Calu3 (cell line): ENCODE data around the gene SPAG16. TPM values are rescaled to one million over a fixed set of nuclear protein-coding genes. Genes with fewer than 3 reads are reported as not detected.

Experiments
- BruUV-seq: library from RNA; stranded (reverse); fragments of 400-500 nt; replicated peaks from 2 replicates; lab custom pipeline; 2021; lab: Mats Ljungman, UMichigan
- CTCF ChIA-PET: fragments of 300-600 bp; sonication (Branson Sonifier 250); formaldehyde crosslinking; loops from one replicate; lab custom pipeline; 2022; ENCODE audit warnings: antibody characterized with exemption; lab: Charles Lee
- DNase-seq: peaks from one replicate; pipeline ENCODE4 v3.0.0; 2022
- H3K27ac Mint-ChIP-seq: one replicate; pipeline ENCODE4 v1.8.0; 2022; ENCODE audit warnings: mixed read lengths; ENCODE audit not compliant: unreplicated experiment
- H3K27me3 Mint-ChIP-seq: one replicate; pipeline ENCODE4 v1.8.0; 2022; ENCODE audit warnings: mixed read lengths; ENCODE audit not compliant: unreplicated experiment
- H3K36me3 Mint-ChIP-seq: one replicate; pipeline ENCODE4 v1.8.0; 2022; ENCODE audit warnings: mild to moderate bottlenecking, moderate library complexity, mixed read lengths; ENCODE audit not compliant: insufficient read depth, unreplicated experiment
- H3K4me1 Mint-ChIP-seq: one replicate; pipeline ENCODE4 v1.8.0; 2022; ENCODE audit warnings: mild to moderate bottlenecking, low read depth, mixed read lengths; ENCODE audit not compliant: unreplicated experiment
- H3K4me3 Mint-ChIP-seq: one replicate; pipeline ENCODE4 v1.8.0; 2022; ENCODE audit warnings: mild to moderate bottlenecking, low read depth, moderate library complexity, mixed read lengths; ENCODE audit not compliant: unreplicated experiment
- H3K9me3 Mint-ChIP-seq: one replicate; pipeline ENCODE4 v1.8.0; 2022; ENCODE audit warnings: low read depth, mixed read lengths; ENCODE audit not compliant: unreplicated experiment
- CTCF ChIP-seq: fragments of 200-600 bp; IDR thresholded peaks from one replicate; pipeline ENCODE4 v1.8.0; 2022; ENCODE audit warnings: antibody characterized with exemption; ENCODE audit not compliant: unreplicated experiment
- intact Hi-C: fragments of 100-400 bp; cut with micrococcal nuclease; formaldehyde crosslinking; loops from one replicate; pipeline ENCODE4 v1.10.0; 2022; ENCODE audit not compliant: unreplicated experiment
- total RNA-seq: library from RNA; stranded (reverse); gene quantifications from 2 replicates; pipeline ENCODE4 v1.2.3, GENCODE V29; 2022

The SPAG16 gene
- total RNA-seq, 1 experiment from 2014 or later: 30.2 TPM

GRCh38 chr2:213766062-213766461 lies 481.8 kb downstream of the SPAG16 start:
- Mint-ChIP-seq H3K9me3 (no peaks in the 10 kb centered on the region), H3K4me3 (no peak overlapping the region), H3K36me3 (no peaks in the 10 kb centered on the region), H3K27ac (peak overlapping the region; percentile 43), H3K27me3 (no peaks in the 10 kb centered on the region), H3K4me1 (peaks cover 8% of the 10 kb centered on the region)
- no TSS peak for BruUV-seq
- intact Hi-C loops: no loop called here
- CTCF ChIA-PET: interaction anchor here (1.2 kb wide), 1 partner anchor 477 kb away, joined by 3 read pairs; no protein-coding TSS in a partner anchor
- no peak for TF ChIP-seq CTCF
- no peak for DNase-seq

GRCh38 chr2:213766465-213766901 lies 482.2 kb downstream of the SPAG16 start:
- Mint-ChIP-seq H3K4me3 (no peak overlapping the region), H3K9me3 (no peaks in the 10 kb centered on the region), H3K36me3 (no peaks in the 10 kb centered on the region), H3K27me3 (no peaks in the 10 kb centered on the region), H3K4me1 (peaks cover 8% of the 10 kb centered on the region), H3K27ac (peak overlapping the region; percentile 43)
- no peak for TF ChIP-seq CTCF
- no peak for DNase-seq
- intact Hi-C loops: no loop called here
- CTCF ChIA-PET: interaction anchor here (1.2 kb wide), 1 partner anchor 477 kb away, joined by 3 read pairs; no protein-coding TSS in a partner anchor
- no TSS peak for BruUV-seq

- intact Hi-C loops: no loop called here
- Mint-ChIP-seq H3K4me1 (no peaks in the 10 kb centered on the region), H3K4me3 (no peak overlapping the region), H3K27me3 (no peaks in the 10 kb centered on the region), H3K9me3 (no peaks in the 10 kb centered on the region), H3K27ac (no peak overlapping the region), H3K36me3 (no peaks in the 10 kb centered on the region)
- TF ChIP-seq CTCF: no peak
- CTCF ChIA-PET: no interaction called here
- no TSS peak for BruUV-seq
- DNase-seq: no peak
These were observed 503.6 kb downstream of the SPAG16 start for GRCh38 chr2:213787869-213788268.

- no peak for DNase-seq
- intact Hi-C loops: no loop called here
- H3K36me3 Mint-ChIP-seq: no peaks in the 10 kb centered on the region
- BruUV-seq: no TSS peak
- CTCF ChIA-PET: no interaction called here
- no peaks in the 10 kb centered on the region for H3K4me1 Mint-ChIP-seq
- no peak for TF ChIP-seq CTCF
- no peak overlapping the region for H3K4me3 Mint-ChIP-seq
- no peaks in the 10 kb centered on the region for H3K27me3 Mint-ChIP-seq
- no peak overlapping the region for H3K27ac Mint-ChIP-seq
- no peaks in the 10 kb centered on the region for H3K9me3 Mint-ChIP-seq
These were observed 505.7 kb downstream of the SPAG16 start for GRCh38 chr2:213789940-213790339.
